Activated CD8-positive, alpha-beta memory T cell treated with anti-CD3 and anti-CD28 coated beads, Interleukin-2, amount 50 U/mL, for 4 hours (primary cell): ENCODE data around the gene ATAD1.
"Not testable (repeated sequence)": the region's sequence is repeated elsewhere in the genome, so short reads cannot be mapped to it uniquely, and the experiment has no call there.

Experiments used
- DNase-seq: peaks from one replicate; pipeline ENCODE4 v3.0.0-alpha.2; 2020

The ATAD1 gene

GRCh38 chr10:87817609-87818504, at the start of gene ATAD1:
Gene ATAD1 (minus strand): TSS chr10:87818226. CDS start chr10:87814599, 3,627 bp downstream.
- DNase-seq, result peak; percentile 85

- DNase-seq, result no peak
These were observed 49.4 kb upstream of the ATAD1 start for GRCh38 chr10:87867453-87867852.

GRCh38 chr10:87866412-87866974, 48.5 kb upstream of the ATAD1 start:
- no peak for DNase-seq

- no peak for DNase-seq
These were observed 47.3 kb upstream of the ATAD1 start for GRCh38 chr10:87865241-87865881.

GRCh38 chr10:87864496-87865059, 46.6 kb upstream of the ATAD1 start:
- DNase-seq, result no peak

- DNase-seq, result peak; percentile 30
These were observed 46.0 kb upstream of the ATAD1 start for GRCh38 chr10:87863951-87864495.

GRCh38 chr10:87863053-87863943, 45.3 kb upstream of the ATAD1 start, which contains the start of the genes KLLN and PTEN:
Gene KLLN (minus strand): TSS chr10:87863533. CDS start chr10:87862487, 1,046 bp downstream.
Gene PTEN (plus strand): TSS chr10:87863625. CDS start chr10:87864470, 845 bp downstream.
- DNase-seq, result peak; percentile 79

GRCh38 chr10:87862679-87863052, 44.6 kb upstream of the ATAD1 start:
- DNase-seq, result no peak

- peak; percentile 94 for DNase-seq
These were observed 44.1 kb upstream of the ATAD1 start for GRCh38 chr10:87861953-87862678.

GRCh38 chr10:87861566-87861952, 43.5 kb upstream of the ATAD1 start:
- no peak for DNase-seq

- DNase-seq, result no peak
These were observed 42.9 kb upstream of the ATAD1 start for GRCh38 chr10:87860816-87861403.

GRCh38 chr10:87860156-87860795, 42.2 kb upstream of the ATAD1 start:
- DNase-seq, result no peak

- DNase-seq, result not testable (repeated sequence)
These were observed 37.6 kb upstream of the ATAD1 start for GRCh38 chr10:87855665-87856064.

- not testable (repeated sequence) for DNase-seq
These were observed 37.2 kb upstream of the ATAD1 start for GRCh38 chr10:87855247-87855646.

GRCh38 chr10:87852089-87852488, 34.1 kb upstream of the ATAD1 start:
- no peak for DNase-seq

- DNase-seq, result peak; percentile 50
These were observed 32.7 kb upstream of the ATAD1 start for GRCh38 chr10:87850742-87851205.

- DNase-seq, result no peak
These were observed 31.0 kb upstream of the ATAD1 start for GRCh38 chr10:87849001-87849400.

- no peak for DNase-seq
These were observed 29.5 kb upstream of the ATAD1 start for GRCh38 chr10:87847550-87847949.

GRCh38 chr10:87846711-87847110, 28.7 kb upstream of the ATAD1 start:
- DNase-seq, result not testable (repeated sequence)

- DNase-seq, result no peak
These were observed 28.0 kb upstream of the ATAD1 start for GRCh38 chr10:87846023-87846422.
